Stimulated activated CD4-positive, alpha-beta T cell treated with anti-CD3 and anti-CD28 coated beads, Interleukin-2, amount 100 ng/mL, for 4 hours (primary cell): ENCODE results near the gene WDFY4.

ENCODE experiments used
- DNase-seq: peaks from one replicate; pipeline ENCODE4 v3.0.0-alpha.2; 2020; ENCODE audit warnings: low read depth

Gene WDFY4

DNA sequence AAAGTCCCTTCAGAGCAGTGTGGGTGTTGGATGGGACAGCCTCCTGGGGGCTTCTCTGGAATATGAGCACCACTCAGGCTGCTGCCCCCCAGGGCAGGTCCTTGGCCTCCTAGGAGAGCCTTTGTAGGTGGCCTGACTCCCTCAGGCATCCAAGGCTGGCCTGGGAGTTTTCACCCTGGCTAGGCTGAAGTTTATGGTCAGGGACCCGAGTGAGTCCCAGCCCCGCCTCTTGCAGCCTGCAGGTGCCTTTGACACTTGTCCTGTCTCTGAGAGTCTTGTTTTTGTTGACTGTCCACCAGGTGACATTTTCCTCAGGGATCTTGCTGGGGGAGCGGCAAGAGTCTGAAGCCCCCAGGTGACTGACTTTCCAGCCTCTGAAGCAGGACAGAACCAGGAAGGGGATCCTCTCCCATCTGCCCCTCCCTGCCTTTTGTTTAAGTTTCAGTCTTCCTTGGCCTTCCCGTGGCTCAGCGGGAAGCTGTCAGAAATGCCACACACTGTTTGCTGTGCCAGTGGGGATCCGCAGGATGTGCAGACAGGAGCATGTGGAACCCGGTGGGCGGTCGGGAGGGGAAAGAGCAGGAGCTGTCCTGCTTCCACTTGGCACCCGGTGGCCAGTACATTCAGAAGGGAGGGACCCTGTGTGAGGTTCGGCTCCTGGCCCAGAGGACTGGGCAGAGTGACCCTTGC is 195.5 kb downstream of the WDFY4 start:
- no peak for DNase-seq

DNA sequence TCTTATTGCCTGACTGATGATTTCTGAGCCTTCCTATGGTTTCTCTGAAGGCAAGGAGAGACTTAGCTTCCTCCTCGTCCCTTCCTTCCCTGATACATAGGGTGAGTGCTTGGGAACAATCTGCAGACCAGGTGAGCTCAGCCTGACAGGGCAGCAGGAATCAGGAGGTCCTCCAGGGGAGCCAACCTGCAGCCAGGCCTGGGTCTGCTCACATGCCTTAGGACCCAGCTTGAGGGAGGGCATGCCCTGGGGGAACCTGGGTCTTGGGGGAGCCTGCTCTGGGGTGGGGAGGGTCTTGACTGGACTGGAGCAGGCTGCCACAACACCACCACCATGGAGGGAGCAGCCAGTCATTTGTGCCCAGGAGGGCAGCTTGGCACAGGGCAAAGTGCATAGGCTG is 197.3 kb downstream of the WDFY4 start:
- DNase-seq, result no peak

DNA sequence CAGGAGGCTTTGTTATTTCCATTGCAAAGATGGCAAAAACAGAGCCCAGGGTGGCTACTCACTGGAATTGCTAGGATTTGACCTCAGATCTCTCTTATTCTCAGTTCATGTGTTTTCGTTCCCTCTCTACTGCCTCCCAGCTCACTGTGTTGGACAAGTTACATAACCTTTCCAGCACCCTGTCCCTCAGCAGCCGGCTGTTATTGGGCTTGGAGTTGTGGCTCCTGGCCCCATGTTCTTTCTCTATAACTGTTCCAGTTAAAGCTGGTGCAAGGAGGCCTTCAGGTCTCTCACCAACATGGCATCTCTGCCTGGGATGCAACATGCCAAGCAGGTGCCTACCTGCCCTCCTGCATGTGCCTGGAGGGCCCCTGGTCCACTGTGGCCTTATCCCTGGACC is 198.2 kb downstream of the WDFY4 start:
- no peak for DNase-seq

DNA sequence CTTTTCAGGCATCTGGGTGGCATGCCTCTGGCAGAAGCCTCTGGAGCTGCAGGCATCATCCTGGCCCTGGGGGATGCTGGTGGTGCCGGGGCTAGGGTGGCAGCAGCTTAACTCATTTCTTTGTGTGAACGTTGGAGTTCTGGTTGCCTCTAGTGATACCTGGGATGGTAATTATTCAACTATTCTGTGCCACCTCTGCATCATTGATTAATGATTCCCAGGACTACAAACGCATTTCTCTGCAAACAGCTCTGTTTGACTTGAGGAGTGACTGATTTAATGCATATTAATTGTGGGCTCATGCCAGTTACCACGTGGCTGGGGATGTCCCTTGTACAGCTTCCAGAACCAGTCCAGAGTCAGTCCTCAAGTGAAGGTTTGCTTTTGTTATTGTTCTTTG is 199.0 kb downstream of the WDFY4 start:
- DNase-seq, result no peak

DNA sequence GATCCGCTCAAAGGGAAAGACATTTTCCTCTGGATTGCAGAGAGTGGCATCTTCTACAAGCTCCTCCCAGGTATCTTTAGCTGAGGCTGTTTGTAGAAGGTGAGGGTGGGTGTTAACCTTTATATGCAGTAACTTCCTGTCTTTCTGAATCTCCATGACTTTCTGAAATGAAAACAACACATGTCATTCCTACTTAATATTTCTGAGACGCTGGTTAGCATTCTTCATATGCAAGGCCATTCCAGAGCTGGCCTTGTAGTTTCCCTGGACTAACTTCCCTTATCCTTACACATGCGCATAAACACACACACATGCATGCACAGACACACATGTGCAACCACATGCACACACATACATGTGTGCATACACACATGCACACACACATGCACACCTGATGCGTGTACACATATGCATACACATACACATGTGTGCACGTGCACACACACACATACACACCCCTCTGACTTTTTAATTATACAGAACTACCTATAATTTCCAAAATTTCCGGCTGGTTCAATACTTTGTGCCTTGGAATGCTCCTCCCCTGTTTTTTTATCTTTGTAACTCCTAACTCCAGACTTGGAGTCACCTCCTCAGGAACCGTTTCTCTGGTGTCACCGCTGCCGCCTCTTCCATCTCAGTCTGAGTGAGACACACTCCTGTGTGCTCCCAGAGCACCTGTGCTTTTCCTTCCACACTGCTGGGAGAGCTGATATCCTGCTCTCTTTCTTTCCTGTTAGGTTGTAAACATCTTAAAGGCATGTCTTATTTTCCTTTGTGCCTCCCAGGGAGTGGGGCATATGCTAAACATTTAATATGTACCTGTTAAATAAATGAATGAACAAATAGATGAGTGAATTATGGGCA is 199.7 kb downstream of the WDFY4 start:
- no peak for DNase-seq

DNA sequence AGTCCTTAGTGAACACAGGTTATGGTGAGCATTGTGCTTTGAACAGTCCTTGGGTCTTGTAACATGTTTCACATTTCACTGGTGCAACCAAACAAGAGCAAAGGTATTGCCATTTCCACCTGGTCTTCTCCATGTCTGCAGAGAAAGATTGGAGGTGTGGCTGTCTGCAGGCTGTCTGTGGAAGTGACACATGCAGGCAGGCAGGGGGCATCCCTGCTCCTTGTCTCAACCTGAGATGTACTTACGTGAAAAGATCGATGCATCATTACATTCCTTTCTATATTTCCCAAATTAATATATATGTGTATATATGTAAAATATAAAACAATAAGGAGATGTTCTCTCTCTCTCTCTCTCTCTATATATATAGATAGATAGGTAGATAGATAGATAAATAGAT is 200.7 kb downstream of the WDFY4 start:
- no peak for DNase-seq

DNA sequence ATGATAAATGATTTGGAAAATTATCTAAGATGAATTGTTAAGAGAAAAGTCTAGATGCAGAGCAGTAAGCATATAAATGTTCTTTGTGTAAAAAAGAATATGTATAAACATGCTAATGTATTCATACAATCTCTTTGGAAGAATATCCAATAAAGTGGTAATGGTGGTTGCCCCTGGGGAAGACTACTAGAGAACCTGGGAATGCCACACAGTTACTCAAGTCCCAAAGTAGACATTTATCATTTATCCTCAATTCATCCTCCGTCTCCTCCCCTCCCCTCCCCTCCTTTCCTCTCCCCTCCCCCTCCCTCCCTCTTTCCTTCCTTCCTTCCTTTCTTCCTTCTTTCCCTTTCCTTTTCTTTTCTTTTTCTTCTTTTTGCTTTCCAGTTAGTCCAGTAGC is 203.3 kb downstream of the WDFY4 start:
- no peak for DNase-seq

DNA sequence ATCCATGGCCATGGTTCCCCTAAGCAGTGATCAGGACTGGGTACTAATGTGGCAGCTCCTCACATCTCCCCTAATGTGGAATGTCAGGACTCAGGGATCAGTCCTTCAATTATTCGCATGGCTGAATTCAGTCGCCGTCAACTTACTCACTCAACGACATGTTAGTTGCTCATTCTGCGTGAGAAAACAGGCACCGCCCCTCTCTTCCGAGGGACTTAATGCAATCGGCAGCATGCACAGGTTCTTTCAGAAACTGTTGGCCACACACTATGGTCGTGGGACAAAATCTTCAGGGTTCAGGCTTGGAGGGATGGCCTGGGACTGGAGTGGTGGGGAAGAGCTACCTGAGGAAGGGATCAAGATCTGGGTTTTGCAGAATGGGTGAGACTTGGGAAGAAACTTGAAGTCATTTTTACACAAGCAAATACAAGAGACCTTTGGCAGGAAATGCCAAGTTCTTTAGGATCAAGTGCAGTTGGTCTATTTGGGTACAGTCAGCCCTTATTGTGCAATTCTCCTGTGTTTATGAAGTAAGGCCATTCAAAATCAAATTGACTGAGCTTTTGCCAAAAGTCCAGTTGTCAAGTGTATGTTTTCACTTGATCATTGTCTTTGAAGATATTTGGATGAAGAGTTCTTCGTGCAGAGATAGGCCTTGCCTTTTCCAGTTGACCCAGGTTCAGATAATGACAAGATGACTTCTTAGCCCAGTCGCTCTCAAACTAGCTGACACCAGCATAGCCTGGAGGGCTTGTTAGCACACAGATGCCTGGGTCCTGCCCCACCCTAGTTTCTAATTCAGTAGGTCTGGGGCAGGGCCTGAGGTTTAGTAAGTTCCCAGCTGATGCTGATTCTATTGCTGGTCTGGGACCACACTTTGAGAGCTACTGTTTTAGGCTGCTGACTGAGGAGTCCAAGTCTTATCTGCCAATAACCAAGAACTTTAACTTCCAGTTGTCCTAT is 206.5 kb downstream of the WDFY4 start:
- DNase-seq, result no peak

DNA sequence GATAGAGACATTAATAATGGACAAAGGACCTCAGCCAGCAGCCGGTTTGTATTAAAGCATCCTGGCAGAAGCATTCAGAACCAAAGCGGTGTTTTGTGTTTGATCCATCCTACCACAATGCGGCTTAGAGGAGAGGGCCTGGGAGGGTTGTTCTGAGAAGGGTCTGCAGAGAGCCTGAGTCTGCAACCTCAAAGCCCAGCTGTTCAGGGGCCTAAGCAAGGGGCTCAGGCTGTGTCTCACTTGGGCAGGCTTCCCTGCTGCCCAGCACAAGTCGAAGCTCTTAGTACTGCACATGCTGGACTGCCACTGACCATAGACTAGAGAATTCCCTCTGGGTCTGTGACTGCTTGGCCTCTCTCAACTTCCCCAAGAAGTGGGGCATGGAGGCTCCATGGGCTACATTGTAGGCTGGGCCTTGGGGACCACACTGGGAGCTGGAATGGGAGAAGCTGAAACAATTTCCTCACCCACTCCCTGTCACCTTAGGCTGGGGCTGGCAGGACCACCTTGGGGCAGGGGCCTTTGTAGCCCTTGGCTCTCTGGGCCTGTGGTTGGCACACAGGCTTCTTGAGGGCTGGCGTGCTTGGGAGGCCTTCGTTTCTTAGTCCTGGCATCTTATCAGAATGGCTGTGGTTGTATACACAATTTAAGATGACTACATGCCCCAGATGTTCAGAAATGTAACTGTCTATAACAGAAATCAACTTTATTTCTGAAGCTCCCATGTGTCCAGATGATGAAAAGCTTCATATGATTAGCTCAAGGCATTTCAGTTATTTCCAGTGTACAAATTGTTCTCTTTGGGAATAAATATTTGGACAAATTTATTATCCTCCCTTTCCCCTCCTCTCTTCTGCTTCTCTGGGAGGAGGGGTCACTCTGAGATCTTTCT is 210.5 kb downstream of the WDFY4 start:
- no peak for DNase-seq

DNA sequence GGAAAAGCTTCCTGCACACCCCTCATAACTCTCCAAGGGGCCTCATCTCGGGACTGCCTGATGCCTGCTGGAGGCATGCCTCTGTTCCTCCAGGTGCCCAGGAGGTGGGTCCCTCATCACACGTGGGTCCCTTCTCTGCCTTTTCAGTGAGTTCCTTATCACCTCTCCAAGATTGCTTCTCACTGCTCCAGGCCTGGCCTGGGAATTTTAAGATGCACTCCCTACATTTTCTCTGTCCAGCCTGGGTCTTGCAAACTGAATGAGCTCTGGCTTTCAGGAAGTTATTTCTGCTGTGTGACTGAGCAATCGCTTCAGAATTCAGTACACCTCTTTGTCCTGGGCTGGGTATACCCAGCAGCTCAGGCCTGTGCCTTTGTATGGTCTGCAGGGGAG is 211.1 kb downstream of the WDFY4 start:
- DNase-seq, result no peak

DNA sequence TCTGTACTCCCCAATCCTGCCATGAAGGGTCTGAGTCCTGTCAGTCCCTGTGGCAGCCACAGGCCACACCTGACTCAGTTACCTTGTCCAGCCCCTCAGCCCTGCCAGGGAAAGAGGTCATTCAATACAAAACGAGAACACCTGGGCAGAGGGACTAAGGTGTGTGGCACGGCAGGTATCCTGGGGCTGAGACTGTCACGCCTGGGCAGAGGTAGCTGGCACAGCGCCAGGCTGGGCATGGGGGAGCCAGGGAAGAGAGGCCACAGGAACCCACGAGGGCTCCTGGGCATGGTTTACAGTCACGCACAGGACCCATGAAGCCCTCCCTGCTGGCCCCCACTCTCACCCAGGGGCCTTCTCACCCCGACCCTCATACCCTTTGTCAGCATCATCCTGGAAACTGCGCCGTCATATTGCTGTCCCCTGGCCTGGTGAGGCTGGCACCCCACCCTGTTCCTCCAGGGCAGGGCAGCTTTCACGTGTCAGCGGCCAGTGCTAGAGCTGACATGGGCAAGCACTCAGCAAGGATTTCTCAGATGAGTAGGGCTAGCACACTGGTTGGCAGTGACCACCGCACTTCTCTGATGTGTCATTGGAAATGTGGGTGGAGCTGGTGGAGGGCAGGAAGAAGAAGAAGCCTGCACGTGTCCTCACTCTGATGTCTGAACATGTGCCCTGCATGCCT is 212.2 kb downstream of the WDFY4 start:
- DNase-seq, result no peak

DNA sequence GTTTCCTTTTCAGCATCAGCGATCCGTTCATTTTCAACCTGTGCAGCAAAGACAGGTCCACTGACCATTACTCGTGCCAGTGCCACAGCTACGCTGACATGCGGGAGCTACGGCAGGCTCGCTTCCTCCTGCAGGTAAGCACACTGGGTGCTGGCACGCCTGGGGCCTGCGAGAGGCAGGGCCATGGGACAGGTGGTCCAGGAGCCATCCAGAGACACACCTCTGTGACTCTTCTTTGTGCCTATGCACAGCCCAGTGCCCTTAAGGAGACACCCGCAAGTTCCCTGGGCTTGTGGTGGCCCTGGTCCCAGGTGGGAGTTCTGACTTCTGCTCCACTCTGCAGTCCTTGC is 212.7 kb downstream of the WDFY4 start:
- no peak for DNase-seq

DNA sequence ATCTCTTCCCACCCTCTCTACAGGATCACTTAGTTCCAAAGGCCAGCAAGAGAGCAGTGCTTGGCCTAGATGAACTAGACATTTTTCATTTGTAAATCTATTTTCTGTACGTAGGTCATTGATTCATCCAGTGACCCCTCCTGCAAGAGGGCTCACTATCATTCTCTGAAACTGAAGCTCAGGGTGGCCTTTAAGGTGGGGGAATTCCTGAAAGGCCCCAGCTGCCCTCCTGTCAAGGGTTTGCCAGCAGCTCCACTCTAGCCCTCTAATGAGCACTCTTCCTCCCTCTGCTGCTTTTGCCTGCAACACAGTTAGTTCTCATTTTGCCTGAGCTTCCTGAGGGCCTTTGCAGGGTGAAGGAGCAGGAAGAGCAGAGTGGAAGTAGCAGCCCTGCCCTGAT is 213.8 kb downstream of the WDFY4 start:
- DNase-seq, result no peak

DNA sequence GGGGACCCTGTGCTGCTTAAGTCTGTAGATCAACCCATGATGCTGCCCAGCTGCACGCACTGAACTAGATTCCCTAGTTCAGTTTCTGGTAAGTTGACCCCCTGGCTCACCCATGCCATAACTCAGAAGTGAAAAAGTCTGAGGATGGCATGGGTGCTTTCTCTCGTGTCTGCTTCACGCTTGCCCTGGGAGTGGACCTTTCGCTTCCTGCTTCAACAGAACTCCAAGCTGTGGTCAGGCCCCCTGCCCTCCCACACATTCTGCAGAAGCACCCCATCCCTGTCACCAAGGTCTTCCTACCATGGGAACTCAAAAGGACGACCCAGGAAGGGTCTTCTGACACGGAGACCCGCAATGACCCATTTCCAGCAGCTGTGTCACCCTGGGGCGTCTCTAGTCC is 215.1 kb downstream of the WDFY4 start:
- DNase-seq, result no peak

DNA sequence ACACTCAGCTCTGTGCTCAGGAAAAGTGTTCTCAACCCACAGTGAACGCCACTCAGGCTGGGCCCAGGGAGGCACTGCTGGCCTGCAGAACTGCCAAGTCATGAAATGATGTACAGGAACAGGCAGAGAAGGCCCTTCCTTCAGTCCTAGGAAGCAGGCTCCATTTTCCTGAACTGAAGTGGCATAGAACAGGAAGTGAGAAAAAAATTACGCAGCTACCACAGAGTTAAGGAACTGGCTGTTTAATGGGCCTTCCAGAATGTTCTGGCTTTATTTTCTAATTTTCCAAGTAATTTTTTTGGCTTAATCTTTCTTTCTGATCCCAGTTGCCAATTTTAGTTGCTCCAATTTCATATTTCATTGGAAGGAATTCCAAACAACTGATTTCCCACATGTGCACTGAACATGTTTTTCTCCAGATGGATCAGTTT is 215.7 kb downstream of the WDFY4 start:
- no peak for DNase-seq

DNA sequence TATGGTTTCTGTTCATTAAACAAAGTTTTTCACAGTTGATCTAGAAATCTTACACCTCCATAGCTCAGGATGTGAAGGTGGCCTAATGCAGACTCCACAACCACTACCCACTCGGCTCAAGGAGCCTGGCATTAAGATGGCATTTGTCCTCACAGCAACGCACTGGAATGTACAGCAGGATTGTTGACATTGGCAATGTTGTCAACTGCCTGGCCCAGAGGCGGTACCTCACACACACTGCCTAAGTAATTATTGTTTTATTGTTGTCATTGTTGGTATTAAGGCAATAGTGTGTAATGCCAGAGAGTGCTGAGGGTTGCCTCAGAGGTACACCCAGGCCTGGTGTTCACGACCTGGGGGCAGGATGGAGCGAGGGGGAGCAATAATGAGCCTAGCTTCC is 216.6 kb downstream of the WDFY4 start:
- no peak for DNase-seq

DNA sequence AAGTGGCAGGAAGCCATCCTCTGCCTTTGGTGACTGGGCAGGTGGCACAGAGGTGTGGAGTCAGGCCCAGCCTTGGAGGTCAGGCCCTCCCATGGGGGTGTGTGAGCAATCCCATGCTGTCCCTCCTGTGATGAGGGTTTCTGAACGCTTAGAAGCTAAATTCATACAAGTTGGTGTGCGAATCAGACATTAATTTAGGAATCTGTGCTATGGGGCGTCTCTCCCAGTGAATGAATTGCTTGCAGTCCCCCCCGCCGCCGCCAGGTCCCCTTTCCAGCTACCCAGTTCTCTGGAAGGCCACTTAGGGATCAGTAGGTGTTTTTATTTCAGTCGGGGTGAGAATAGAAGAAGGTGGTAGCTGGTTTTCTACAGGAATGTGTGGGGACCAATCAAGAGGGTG is 217.4 kb downstream of the WDFY4 start:
- no peak for DNase-seq

DNA sequence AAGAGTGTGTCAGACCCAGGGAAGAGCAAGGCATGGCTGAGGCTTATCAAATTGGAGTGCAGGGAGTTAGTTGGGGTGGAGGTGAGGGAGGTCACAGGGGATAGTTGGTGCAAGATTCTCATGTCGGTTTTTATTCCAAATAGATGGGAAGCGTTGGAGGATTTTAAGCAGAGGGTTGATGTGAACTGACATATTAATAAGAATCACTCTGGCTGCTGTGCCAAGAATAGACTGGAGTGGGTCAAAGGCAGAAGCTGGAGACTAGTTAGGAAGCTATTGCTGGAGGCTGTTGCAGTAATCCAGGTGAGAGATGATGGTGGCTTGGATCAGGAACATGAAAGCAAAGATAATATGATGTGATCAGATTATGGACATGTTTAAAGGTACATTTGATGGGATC is 218.5 kb downstream of the WDFY4 start:
- DNase-seq, result no peak

DNA sequence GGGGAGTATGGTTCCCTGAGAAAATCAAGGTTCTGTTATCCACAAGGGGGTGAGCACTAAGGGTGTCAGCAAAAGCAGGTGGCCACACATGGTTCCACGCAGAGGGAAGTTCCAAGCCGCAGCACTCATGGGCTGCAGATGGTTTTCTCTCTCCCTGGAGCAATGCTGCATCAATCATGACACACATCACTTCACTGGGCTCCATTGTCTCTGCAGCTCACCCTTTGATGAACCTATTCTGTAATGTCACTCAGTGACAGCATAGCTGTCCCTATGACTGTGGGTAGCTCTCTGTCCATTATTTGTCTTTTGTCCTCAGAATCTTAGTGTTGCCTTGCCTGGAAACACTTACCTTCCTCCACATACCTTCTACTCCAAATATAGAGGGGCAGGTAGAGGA is 220.2 kb downstream of the WDFY4 start:
- no peak for DNase-seq

DNA sequence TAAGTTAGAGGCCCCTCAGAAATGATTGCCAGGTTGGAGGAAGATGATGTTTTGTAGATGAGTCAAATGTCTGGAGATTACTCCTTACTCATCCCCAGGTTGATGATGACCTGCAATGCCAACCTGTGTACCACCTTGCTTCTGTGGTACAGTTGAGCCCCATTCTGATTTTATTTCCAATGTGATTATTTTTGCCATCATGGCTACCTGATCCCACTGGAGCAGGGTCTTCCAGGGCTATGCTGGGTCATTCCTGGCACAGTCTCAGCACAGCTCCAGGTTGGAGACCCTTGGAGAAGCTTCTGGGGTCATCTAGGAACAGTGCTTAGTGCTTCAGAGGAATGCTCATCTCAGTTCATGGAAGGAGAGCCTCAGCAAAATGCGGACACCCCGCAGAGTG is 220.6 kb downstream of the WDFY4 start:
- no peak for DNase-seq

DNA sequence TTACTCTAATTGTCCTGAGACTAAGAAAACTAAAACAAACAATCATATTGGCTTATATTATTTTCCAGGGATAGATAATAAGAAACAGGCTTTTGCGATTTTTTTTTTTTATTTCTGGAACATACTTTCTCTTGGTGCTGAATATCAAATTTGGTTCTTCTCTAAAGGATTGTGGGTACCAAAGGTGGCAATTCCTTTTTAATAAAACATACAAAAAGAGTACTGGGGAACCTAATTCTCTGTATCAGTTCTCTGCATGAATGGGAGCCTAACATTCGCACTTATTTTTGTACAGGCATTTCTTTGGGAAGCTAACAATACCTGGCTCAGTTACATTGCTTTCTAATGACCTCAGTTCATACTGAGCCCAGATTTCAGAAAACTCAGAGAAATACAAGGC is 222.2 kb downstream of the WDFY4 start:
- no peak for DNase-seq
